Pancreas (tissue), 10 donors: ENCODE results near the gene LRP1B. TPM values are rescaled to one million over a fixed set of nuclear protein-coding genes. Genes with fewer than 3 reads are reported as not detected.

Source experiments
- ATAC-seq, 4 donors: fragments of 200-7000 bp; cut with Tn5 transposase; one replicate each; pipeline versions ENCODE4 v1.8.0 to v1.9.1; 2020; ENCODE audit warnings: mild to moderate bottlenecking in 4 of 4, moderate library complexity in 4 of 4
- DNase-seq, 6 donors: peaks; one replicate each; pipeline ENCODE4 v3.0.0-alpha.2; 2020
- FAIRE-seq: peaks from 2 replicates; lab custom pipeline; 2012; peaks lifted over from hg19 to GRCh38; lab: Jason Lieb, UNC
- H3K27ac ChIP-seq, 4 donors: fragments of 200-600 bp; sonication (generic); 1 replicate in 3 of 4; 2 replicates in 1 of 4; pipeline versions ENCODE4 v1.5.0 to v1.8.0; 2020
- H3K27me3 ChIP-seq, 4 donors: fragments of 200-600 bp; one replicate each; pipeline ENCODE4 v1.8.0; 2021
- H3K36me3 ChIP-seq, 3 donors: fragments of 200-600 bp; sonication (generic) in 1 of 3; one replicate each; pipeline versions ENCODE4 v1.5.0 to v1.8.0; 2020 to 2021
- H3K4me1 ChIP-seq, 3 donors: fragments of 200-600 bp; one replicate each; pipeline ENCODE4 v1.8.0; 2021
- H3K4me3 ChIP-seq, 4 donors: fragments of 200-600 bp; sonication (generic) in 2 of 4; one replicate each; pipeline versions ENCODE4 v1.5.0 to v1.8.0; 2020 to 2021
- H3K9me3 ChIP-seq, 4 donors: fragments of 200-600 bp; one replicate each; pipeline ENCODE4 v1.8.0; 2021
- CTCF ChIP-seq, 4 donors: fragments of 200-600 bp; sonication (generic) in 3 of 4; IDR thresholded peaks; one replicate each; pipeline versions ENCODE4 v1.5.0 to v1.8.0; 2021; ENCODE audit warnings: antibody characterized with exemption in 4 of 4
- WGBS, 2 donors: extraction: QIAGEN DNeasy Blood & Tissue Kit; methylation state at CpG; one replicate each; pipeline ENCODE4 v1.1.7; 2013; 5-methylcytosine and 5-hydroxymethylcytosine counted together
- intact Hi-C, 3 donors: fragments of 100-400 bp; cut with DNase I; formaldehyde crosslinking; loops; one replicate each; pipeline versions ENCODE4 v1.11.1 to v1.14.2; 2022
- polyA plus RNA-seq, 2 donors: library from polyadenylated mRNA; stranded (reverse); fragments of 200-250 nt; gene quantifications; one replicate each; pipeline ENCODE4 v1.2.3, GENCODE V29; 2013
- total RNA-seq, 6 donors: library from RNA; stranded (reverse); fragmentation: NEBNext Ultra II Directional in 4 of 6; extraction: Animal tissue kit (Norgen Biotek cat#: 25700) in 4 of 6; gene quantifications; one replicate each; pipeline versions ENCODE4 v1.2.1 to v1.2.4, GENCODE V29; 2021 to 2023
- donor health status: healthy with polysubstance abuse.
- donor health status: DM: no; HTN: no; CAD: no; lungs with moderate emphysema.
- donor health status: DM: no; HTN: no; CAD: no.
- donor health status: control.
- donor health status: control.
- donor health status: Bipolar disorder and iron deficiency.
- donor health status: DM: yes; HTN: yes; CAD: no.
- donor health status: DM: no; HTN: no; CAD: no.
- donor health status: DM: no; HTN: no; CAD: no.
- donor health status: DM: yes; HTN: yes; CAD: no.

The LRP1B gene
- total and polyA plus RNA-seq, 8 donors: 0.06 to 0.55 (median 0.25) TPM

- 78 to 84% methylated on average over 5 of the region's 5 CpGs for WGBS, 2 donors
- no peak for DNase-seq
- ATAC-seq: no peak
- intact Hi-C loops: no loop called here
- H3K36me3 ChIP-seq: no peaks in the 10 kb centered on the region
- no peak overlapping the region for H3K4me3 ChIP-seq
- H3K9me3 ChIP-seq: no peaks in the 10 kb centered on the region
- TF ChIP-seq CTCF (IDR thresholded peaks at IDR 0.05): no peak
- no peaks in the 10 kb centered on the region for H3K4me1 ChIP-seq
- no peak overlapping the region for H3K27ac ChIP-seq
- no peaks in the 10 kb centered on the region for H3K27me3 ChIP-seq
- no peak for FAIRE-seq
Observed at GRCh38 chr2:141856215-141856919, 274.4 kb downstream of the LRP1B start.

- Histone ChIP-seq H3K4me1 (no peaks in the 10 kb centered on the region), H3K9me3 (no peaks in the 10 kb centered on the region), H3K27ac (no peak overlapping the region), H3K4me3 (no peak overlapping the region), H3K27me3 (no peaks in the 10 kb centered on the region), H3K36me3 (no peaks in the 10 kb centered on the region)
- 73 to 89% methylated on average over 1 of the region's 1 CpG for WGBS, 2 donors
- intact Hi-C loops: no loop called here
- FAIRE-seq: no peak
- ATAC-seq: no peak
- DNase-seq: no peak
- no peak for TF ChIP-seq CTCF (IDR thresholded peaks at IDR 0.05)
Observed at GRCh38 chr2:141848191-141848590, 282.6 kb downstream of the LRP1B start.

- ATAC-seq: no peak
- no peak overlapping the region for H3K4me3 ChIP-seq
- intact Hi-C loops: no loop called here
- no peaks in the 10 kb centered on the region for H3K27me3 ChIP-seq
- FAIRE-seq: no peak
- no peaks in the 10 kb centered on the region for H3K9me3 ChIP-seq
- DNase-seq: no peak
- no peak overlapping the region for H3K27ac ChIP-seq
- H3K4me1 ChIP-seq: no peaks in the 10 kb centered on the region
- H3K36me3 ChIP-seq: no peaks in the 10 kb centered on the region
- no peak for TF ChIP-seq CTCF (IDR thresholded peaks at IDR 0.05)
- 70 to 87% methylated on average over 2 of the region's 2 CpGs for WGBS, 2 donors
Observed at GRCh38 chr2:141844231-141844630, 286.6 kb downstream of the LRP1B start.

GRCh38 chr2:141835103-141835502 lies 295.7 kb downstream of the LRP1B start:
- FAIRE-seq (no peak), ATAC-seq (no peak), DNase-seq (no peak)
- H3K9me3 ChIP-seq: no peaks in the 10 kb centered on the region
- H3K4me1 ChIP-seq: no peaks in the 10 kb centered on the region
- TF ChIP-seq CTCF (IDR thresholded peaks at IDR 0.05): no peak
- H3K27ac ChIP-seq: no peak overlapping the region
- no peaks in the 10 kb centered on the region for H3K36me3 ChIP-seq
- H3K27me3 ChIP-seq: no peaks in the 10 kb centered on the region
- H3K4me3 ChIP-seq: no peak overlapping the region
- 55 to 59% methylated on average over 1 of the region's 1 CpG for WGBS, 2 donors
- intact Hi-C loops: no loop called here

GRCh38 chr2:141828761-141829160 lies 302.1 kb downstream of the LRP1B start:
- no peak for DNase-seq
- H3K4me1 ChIP-seq: no peaks in the 10 kb centered on the region
- no peaks in the 10 kb centered on the region for H3K36me3 ChIP-seq
- intact Hi-C loops: no loop called here
- H3K27ac ChIP-seq: no peak overlapping the region
- no peak for TF ChIP-seq CTCF (IDR thresholded peaks at IDR 0.05)
- 67 to 79% methylated on average over 6 of the region's 6 CpGs for WGBS, 2 donors
- no peak for ATAC-seq
- H3K27me3 ChIP-seq: no peaks in the 10 kb centered on the region
- FAIRE-seq: no peak
- H3K4me3 ChIP-seq: no peak overlapping the region
- no peaks in the 10 kb centered on the region for H3K9me3 ChIP-seq
